ENCODE measurements around the gene TRPM4.

GRCh38 chr19:49223472-49223871, 65.9 kb downstream of the TRPM4 start:
- TF ChIP-seq HOXD13 (CRISPR knock-in tag; IDR thresholded peaks at IDR 0.05; ENCODE audit: borderline replicate concordance): no peak
- no peak for TF ChIP-seq ZBTB8A (tag by site-specific recombination; IDR thresholded peaks at IDR 0.05)
- TF ChIP-seq ZNF121 (tag by site-specific recombination; IDR thresholded peaks at IDR 0.05): no peak
- no peak for TF ChIP-seq ZNF155 (tag by site-specific recombination; IDR thresholded peaks at IDR 0.05)
- no peak for TF ChIP-seq ZNF580 (tag by site-specific recombination; IDR thresholded peaks at IDR 0.05)
- no peak for TF ChIP-seq ZNF76 (tag by site-specific recombination; IDR thresholded peaks at IDR 0.05; ENCODE audit: borderline replicate concordance, low read depth)

Data from HEK293 (cell line).